Smooth muscle cell (in vitro differentiated cells): ENCODE measurements around the gene KRT9. TPM values are rescaled to one million over a fixed set of nuclear protein-coding genes. Genes with fewer than 3 reads are reported as not detected.

ENCODE experiments used
- DNase-seq: peaks from one replicate; lab custom pipeline; 2025; ENCODE audit not compliant: unreplicated experiment; lab: John Stamatoyannopoulos, UW
- H2AFZ ChIP-seq: fragments of 200-600 bp; sonication (generic); 2 replicates; pipeline ENCODE4 v1.6.0; 2016; ENCODE audit warnings: antibody characterized with exemption, low read depth, mild to moderate bottlenecking
- H3F3A ChIP-seq: fragments of 200-600 bp; sonication (generic); 2 replicates; pipeline ENCODE4 v1.6.0; 2017; ENCODE audit warnings: antibody characterized with exemption, low read depth
- H3K27ac ChIP-seq: fragments of 200-600 bp; sonication (generic); 2 replicates; pipeline ENCODE4 v1.5.1; 2016; ENCODE audit warnings: low read depth, mild to moderate bottlenecking
- H3K27me3 ChIP-seq: fragments of 200-600 bp; sonication (generic); 2 replicates; pipeline ENCODE4 v1.6.1; 2016; ENCODE audit warnings: low read depth, mild to moderate bottlenecking
- H3K36me3 ChIP-seq: fragments of 200-600 bp; sonication (generic); 2 replicates; pipeline ENCODE4 v1.5.1; 2016; ENCODE audit warnings: low read depth
- H3K4me1 ChIP-seq: fragments of 200-600 bp; sonication (generic); 2 replicates; pipeline ENCODE4 v1.5.1; 2016; ENCODE audit warnings: low read depth
- H3K4me2 ChIP-seq: fragments of 200-600 bp; sonication (generic); 2 replicates; pipeline ENCODE4 v1.6.0; 2016; ENCODE audit warnings: mild to moderate bottlenecking
- H3K4me3 ChIP-seq: fragments of 200-600 bp; sonication (generic); 2 replicates; pipeline ENCODE4 v1.5.1; 2016; ENCODE audit warnings: mild to moderate bottlenecking
- H3K79me2 ChIP-seq: fragments of 200-600 bp; sonication (generic); 2 replicates; pipeline ENCODE4 v1.6.0; 2016; ENCODE audit warnings: low read depth, mild to moderate bottlenecking
- H3K9ac ChIP-seq: fragments of 200-600 bp; sonication (generic); 2 replicates; pipeline ENCODE4 v1.6.0; 2016; ENCODE audit warnings: low read depth
- H3K9me3 ChIP-seq: fragments of 200-600 bp; sonication (generic); replicated peaks from 2 replicates; pipeline ENCODE4 v1.5.1; 2016; ENCODE audit warnings: low read depth
- H4K20me1 ChIP-seq: fragments of 200-600 bp; sonication (generic); 2 replicates; pipeline ENCODE4 v1.6.0; 2016; ENCODE audit warnings: low read depth
- WGBS: methylation state at CpG from one replicate; pipeline ENCODE4 v1.1.7; 2016; ENCODE audit warnings: low lambda C conversion rate; 5-methylcytosine and 5-hydroxymethylcytosine counted together
- polyA plus RNA-seq: library from polyadenylated mRNA; unstranded; fragments of >200 nt; fragmentation: Nextera tagmentation; extraction: Ambion mirVana; gene quantifications from 2 replicates; pipeline ENCODE4 v1.2.1, GENCODE V29; 2016
- total RNA-seq: library from RNA; depleted of rRNA; stranded (reverse); fragments of >200 nt; gene quantifications from 2 replicates; pipeline ENCODE4 v1.2.3, GENCODE V29; 2014
- TF ChIP-seq, protein P1 (sequence below): fragments of 200-600 bp; sonication (generic); IDR thresholded peaks from 2 replicates; pipeline ENCODE4 v1.5.1; 2017; ENCODE audit warnings: borderline replicate concordance, mild to moderate bottlenecking, antibody characterized with exemption; ENCODE audit not compliant: insufficient read depth, poor library complexity, severe bottlenecking

Gene KRT9
- total and polyA plus RNA-seq, 2 experiments from 2014 or later = 0.22 TPM; not detected in 1

DNA sequence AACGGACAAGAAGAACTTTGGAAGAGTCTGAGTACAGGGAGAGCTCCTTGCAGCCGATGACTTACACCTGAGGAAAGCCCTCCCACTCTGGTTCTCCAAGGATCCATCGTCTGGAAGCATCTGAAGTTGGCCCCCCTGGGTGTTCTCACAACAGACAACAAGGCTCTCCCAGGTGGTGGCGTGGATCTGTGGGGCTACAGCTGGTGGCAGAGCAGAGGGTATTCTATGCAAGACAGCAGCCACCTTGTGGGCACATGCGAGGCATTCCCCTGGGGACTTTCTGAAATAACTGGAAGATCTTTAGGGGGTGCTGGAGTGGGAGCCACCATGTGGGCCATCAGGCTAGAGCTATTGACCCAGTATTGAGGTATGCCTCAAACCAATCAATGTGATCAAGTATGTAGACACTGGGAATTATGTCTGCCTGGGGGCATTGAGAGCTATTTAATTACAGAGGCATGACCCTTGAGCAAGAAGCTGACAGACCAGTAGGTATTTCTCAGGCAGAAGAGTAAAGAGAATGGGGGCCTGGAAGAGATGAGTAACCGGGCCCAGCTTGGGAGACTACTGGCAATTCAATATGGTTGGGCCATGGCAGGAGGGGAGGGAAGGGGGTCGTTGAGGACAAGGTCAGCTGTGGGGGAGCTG is 36.8 kb downstream of the KRT9 start:
- 92% methylated on average over 7 of the region's 7 CpGs for WGBS
- TF ChIP-seq, protein P1, sequence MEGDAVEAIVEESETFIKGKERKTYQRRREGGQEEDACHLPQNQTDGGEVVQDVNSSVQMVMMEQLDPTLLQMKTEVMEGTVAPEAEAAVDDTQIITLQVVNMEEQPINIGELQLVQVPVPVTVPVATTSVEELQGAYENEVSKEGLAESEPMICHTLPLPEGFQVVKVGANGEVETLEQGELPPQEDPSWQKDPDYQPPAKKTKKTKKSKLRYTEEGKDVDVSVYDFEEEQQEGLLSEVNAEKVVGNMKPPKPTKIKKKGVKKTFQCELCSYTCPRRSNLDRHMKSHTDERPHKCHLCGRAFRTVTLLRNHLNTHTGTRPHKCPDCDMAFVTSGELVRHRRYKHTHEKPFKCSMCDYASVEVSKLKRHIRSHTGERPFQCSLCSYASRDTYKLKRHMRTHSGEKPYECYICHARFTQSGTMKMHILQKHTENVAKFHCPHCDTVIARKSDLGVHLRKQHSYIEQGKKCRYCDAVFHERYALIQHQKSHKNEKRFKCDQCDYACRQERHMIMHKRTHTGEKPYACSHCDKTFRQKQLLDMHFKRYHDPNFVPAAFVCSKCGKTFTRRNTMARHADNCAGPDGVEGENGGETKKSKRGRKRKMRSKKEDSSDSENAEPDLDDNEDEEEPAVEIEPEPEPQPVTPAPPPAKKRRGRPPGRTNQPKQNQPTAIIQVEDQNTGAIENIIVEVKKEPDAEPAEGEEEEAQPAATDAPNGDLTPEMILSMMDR = no peak
- Histone ChIP-seq H2AFZ (no peak overlapping the region), H3K9me3 (no peaks in the 10 kb centered on the region), H3K27me3 (no peaks in the 10 kb centered on the region), H4K20me1 (no peaks in the 10 kb centered on the region), H3F3A (peaks cover 10% of the 10 kb centered on the region), H3K4me2 (no peak overlapping the region), H3K27ac (no peak overlapping the region), H3K36me3 (no peaks in the 10 kb centered on the region), H3K79me2 (no peaks in the 10 kb centered on the region), H3K4me1 (peaks cover 26% of the 10 kb centered on the region), H3K4me3 (no peak overlapping the region), H3K9ac (no peak overlapping the region)
- DNase-seq = no peak

DNA sequence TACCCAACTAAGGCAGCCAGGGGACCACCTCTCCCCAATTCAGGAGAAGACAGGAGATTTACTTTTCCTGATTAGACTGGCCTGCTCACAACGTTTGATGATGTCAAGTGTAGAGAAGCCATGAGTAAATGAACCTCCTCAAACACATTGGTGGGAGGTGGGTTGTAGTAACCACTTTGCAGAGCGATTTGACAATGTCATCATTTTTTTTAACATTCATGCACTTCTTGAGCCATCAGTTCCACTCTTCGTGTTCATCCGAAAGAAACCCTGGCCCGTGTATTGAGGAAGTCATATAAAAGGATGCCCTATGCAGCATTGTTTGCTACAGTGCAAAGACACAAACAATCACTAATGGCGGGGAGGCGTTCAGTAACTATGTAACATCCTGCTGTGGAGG is 38.2 kb downstream of the KRT9 start:
- Histone ChIP-seq H4K20me1 (no peaks in the 10 kb centered on the region), H3K4me3 (no peak overlapping the region), H3K9ac (no peak overlapping the region), H2AFZ (no peak overlapping the region), H3K4me1 (peaks cover 31% of the 10 kb centered on the region), H3K27me3 (no peaks in the 10 kb centered on the region), H3K36me3 (no peaks in the 10 kb centered on the region), H3K27ac (no peak overlapping the region), H3K4me2 (no peak overlapping the region), H3K79me2 (no peaks in the 10 kb centered on the region), H3K9me3 (no peaks in the 10 kb centered on the region), H3F3A (peaks cover 14% of the 10 kb centered on the region)
- WGBS = 91% methylated on average over 7 of the region's 7 CpGs
- no peak for DNase-seq
- TF ChIP-seq, protein P1 = no peak

DNA sequence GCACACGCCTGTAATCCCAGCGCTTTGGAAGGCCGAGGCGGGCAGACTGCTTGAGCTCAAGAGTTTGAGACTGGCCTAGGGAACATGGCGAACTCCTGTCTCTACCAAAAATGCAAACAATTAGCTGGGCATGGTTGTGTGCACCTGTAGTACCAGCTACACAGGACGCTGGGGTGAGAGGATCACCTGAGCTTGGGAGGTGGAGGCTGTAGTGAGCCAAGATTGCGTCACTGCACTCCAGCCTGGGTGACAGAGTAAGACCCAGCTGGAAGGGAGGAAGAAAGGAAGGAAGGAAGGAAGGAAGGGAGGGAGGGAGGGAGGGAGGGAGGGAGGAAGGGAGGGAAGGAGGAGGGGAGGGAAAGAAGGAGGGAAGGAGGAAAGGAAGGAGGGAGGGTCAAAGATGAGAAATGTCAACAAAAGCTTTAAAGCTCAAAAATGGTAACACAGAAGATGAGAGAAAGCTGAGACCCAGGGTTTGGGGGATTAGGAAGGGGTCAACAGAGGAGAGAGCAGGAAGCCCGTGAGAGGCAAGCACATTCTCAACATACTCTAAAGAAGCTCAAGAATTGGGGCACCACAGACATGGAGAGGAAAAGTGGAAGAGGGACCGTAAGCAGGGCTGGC is 38.8 kb downstream of the KRT9 start:
- no peak for DNase-seq

More for the DNA sequence above, 38.8 kb downstream of the KRT9 start:
- Histone ChIP-seq H3K79me2 (no peaks in the 10 kb centered on the region), H3K36me3 (no peaks in the 10 kb centered on the region), H3K4me1 (peaks cover 26% of the 10 kb centered on the region), H2AFZ (no peak overlapping the region), H3K4me2 (no peak overlapping the region), H3K9me3 (no peaks in the 10 kb centered on the region), H4K20me1 (no peaks in the 10 kb centered on the region), H3K27me3 (no peaks in the 10 kb centered on the region), H3F3A (peaks cover 14% of the 10 kb centered on the region), H3K9ac (no peak overlapping the region), H3K27ac (no peak overlapping the region), H3K4me3 (no peak overlapping the region)
- TF ChIP-seq, protein P1 = no peak
- 82% methylated on average over 9 of the region's 9 CpGs for WGBS
